Keratinocyte (primary cell): ENCODE measurements around the gene ITPR2.

Experiments
- CTCF ChIP-seq, 3 experiments: IDR thresholded peaks in 1 of 3; conservative IDR thresholded peaks in 1 of 3; optimal IDR thresholded peaks in 1 of 3; 2 replicates in 2 of 3; 3 replicates in 1 of 3; pipeline versions ENCODE3 to v1.5.1; 2011; ENCODE audit warnings: low read length in 3 of 3, mild to moderate bottlenecking in 3 of 3, moderate library complexity in 2 of 3, control low read depth in 1 of 3, inconsistent platforms in 1 of 3; ENCODE audit not compliant: insufficient read depth in 2 of 3; ENCODE audit errors: extremely low read depth in 1 of 3
- EZH2 ChIP-seq: IDR thresholded peaks from one replicate; pipeline ENCODE4 v1.6.1; 2012; ENCODE audit warnings: inconsistent platforms, mild to moderate bottlenecking, low read length, moderate library complexity

- TF ChIP-seq CTCF (optimal IDR thresholded peaks at IDR 0.05 in 1 of 3, IDR thresholded peaks at IDR 0.05 in 1 of 3, conservative IDR thresholded peaks at IDR 0.05 in 1 of 3; ENCODE audit: extremely low read depth in 1 of 3, insufficient read depth in 2 of 3, low read length in 3 of 3) = no peak
- no peak for TF ChIP-seq EZH2
Observed at GRCh38 chr12:26499979-26500640, 332.9 kb downstream of the ITPR2 start.
